NCI-H2107 (cell line): ENCODE results near the gene NOP14.

Experiments
- DNase-seq: peaks from one replicate; lab custom pipeline; 2025; lab: John Stamatoyannopoulos, UW

NOP14 gene

GRCh38 chr4:2914256-2915126, 48.7 kb downstream of the NOP14 start:
- no peak for DNase-seq

GRCh38 chr4:2913168-2913567, 50.0 kb downstream of the NOP14 start:
- DNase-seq, result no peak

- DNase-seq, result no peak
These were observed 51.3 kb downstream of the NOP14 start for GRCh38 chr4:2911868-2912267.

GRCh38 chr4:2910409-2910808, 52.8 kb downstream of the NOP14 start:
- DNase-seq, result no peak

- no peak for DNase-seq
These were observed 53.6 kb downstream of the NOP14 start for GRCh38 chr4:2909583-2909982.

GRCh38 chr4:2908686-2909085, 54.5 kb downstream of the NOP14 start:
- DNase-seq, result no peak

GRCh38 chr4:2907706-2908293, 55.4 kb downstream of the NOP14 start:
- no peak for DNase-seq

- DNase-seq, result no peak
These were observed 56.0 kb downstream of the NOP14 start for GRCh38 chr4:2907226-2907625.

GRCh38 chr4:2906218-2906617, 57.0 kb downstream of the NOP14 start:
- no peak for DNase-seq

GRCh38 chr4:2905544-2905943, 57.7 kb downstream of the NOP14 start:
- no peak for DNase-seq

- DNase-seq, result no peak
These were observed 61.1 kb downstream of the NOP14 start for GRCh38 chr4:2902126-2902525.

GRCh38 chr4:2901186-2901585, 62.0 kb downstream of the NOP14 start:
- DNase-seq, result no peak

GRCh38 chr4:2900741-2901140, 62.5 kb downstream of the NOP14 start:
- no peak for DNase-seq

- no peak for DNase-seq
These were observed 65.2 kb downstream of the NOP14 start for GRCh38 chr4:2898001-2898400.

GRCh38 chr4:2893772-2894171, 69.4 kb downstream of the NOP14 start:
- DNase-seq, result no peak

GRCh38 chr4:2891294-2891693, 71.9 kb downstream of the NOP14 start:
- no peak for DNase-seq

- no peak for DNase-seq
These were observed 74.3 kb downstream of the NOP14 start for GRCh38 chr4:2888886-2889285.
